ENCODE results near the gene PLCD1. TPM values are rescaled to one million over a fixed set of nuclear protein-coding genes. Genes with fewer than 3 reads are reported as not detected.
"Not testable (repeated sequence)": the region's sequence is repeated elsewhere in the genome, so short reads cannot be mapped to it uniquely, and the experiment has no call there.

Gene PLCD1
- 13.8 TPM for polyA plus RNA-seq (2013, experiment 1 of 2; ENCODE audit: insufficient read length)
- polyA plus RNA-seq (2013, experiment 2 of 2; ENCODE audit: insufficient read length) = 13.1 TPM

GRCh38 chr3:38029400-38030125 is at the start of gene PLCD1:
PLCD1 (minus strand) TSS chr3:38029642; CDS start chr3:38029539, 103 bp downstream.
- peak; percentile 78 for DNase-seq

- not testable (repeated sequence) for DNase-seq
Observed at GRCh38 chr3:38077073-38077472, 47.6 kb upstream of the PLCD1 start.

- DNase-seq = no peak
Observed at GRCh38 chr3:38070013-38070412, 40.6 kb upstream of the PLCD1 start.

GRCh38 chr3:38067508-38068233 is 38.2 kb upstream of the PLCD1 start:
- no peak for DNase-seq

GRCh38 chr3:38064453-38064852 is 35.0 kb upstream of the PLCD1 start:
- DNase-seq = not testable (repeated sequence)

- no peak for DNase-seq
Observed at GRCh38 chr3:38062809-38063208, 33.4 kb upstream of the PLCD1 start.

- no peak for DNase-seq
Observed at GRCh38 chr3:38059591-38059990, 30.1 kb upstream of the PLCD1 start.

GRCh38 chr3:38059148-38059547 is 29.7 kb upstream of the PLCD1 start:
- DNase-seq = no peak

- DNase-seq = no peak
Observed at GRCh38 chr3:38054499-38055001, 25.1 kb upstream of the PLCD1 start.

GRCh38 chr3:38053813-38054498 is 24.5 kb upstream of the PLCD1 start:
- not testable (repeated sequence) for DNase-seq

- not testable (repeated sequence) for DNase-seq
Observed at GRCh38 chr3:38053286-38053685, 23.8 kb upstream of the PLCD1 start.

GRCh38 chr3:38051131-38051530 is 21.7 kb upstream of the PLCD1 start:
- no peak for DNase-seq

- DNase-seq = no peak
Observed at GRCh38 chr3:38049358-38050126, 20.1 kb upstream of the PLCD1 start.

GRCh38 chr3:38047896-38048295 is 18.5 kb upstream of the PLCD1 start:
- no peak for DNase-seq

GRCh38 chr3:38046821-38047220 is 17.4 kb upstream of the PLCD1 start:
- DNase-seq = no peak

- no peak for DNase-seq
Observed at GRCh38 chr3:38046027-38046426, 16.6 kb upstream of the PLCD1 start.

- no peak for DNase-seq
Observed at GRCh38 chr3:38043486-38043885, 14.0 kb upstream of the PLCD1 start.

GRCh38 chr3:38040401-38040800 is 11.0 kb upstream of the PLCD1 start:
- DNase-seq = no peak

GRCh38 chr3:38039899-38040261 is 10.4 kb upstream of the PLCD1 start:
- peak; percentile 36 for DNase-seq

GRCh38 chr3:38039101-38039898 is 9.9 kb upstream of the PLCD1 start, which contains the start of gene DLEC1:
DLEC1 (plus strand) TSS chr3:38039208; CDS start chr3:38039226, 18 bp downstream.
- peak; percentile 57 for DNase-seq

GRCh38 chr3:38038447-38038911 is 9.0 kb upstream of the PLCD1 start:
- no peak for DNase-seq

Data from fibroblast of skin of scalp (primary cell).